Psoas muscle (tissue), 8 donors: ENCODE results near the gene ACTR8. TPM values are rescaled to one million over a fixed set of nuclear protein-coding genes. Genes with fewer than 3 reads are reported as not detected.

Experiments used
- ATAC-seq, 4 donors: fragments of 200-7000 bp; cut with Tn5 transposase; one replicate each; pipeline ENCODE4 v1.9.1; 2020; ENCODE audit warnings: moderate library complexity in 3 of 4, mild to moderate bottlenecking in 2 of 4
- DNase-seq, 2 donors: peaks; one replicate each; pipeline ENCODE4 v3.0.0-alpha.2; 2020
- H3K27ac ChIP-seq: fragments of 200-600 bp; one replicate; pipeline ENCODE4 v1.8.0; 2022
- H3K27me3 ChIP-seq, 3 donors: fragments of 200-600 bp in 1 of 3; one replicate each; pipeline versions ENCODE4 v1.6.1 to v1.8.0; 2013 to 2022; ENCODE audit warnings: low read length in 2 of 3, mild to moderate bottlenecking in 2 of 3, moderate library complexity in 1 of 3; ENCODE audit not compliant: insufficient read depth in 3 of 3
- H3K36me3 ChIP-seq, 2 donors: fragments of 200-600 bp in 1 of 2; one replicate each; pipeline versions ENCODE4 v1.6.1 to v1.8.0; 2013 to 2022; ENCODE audit warnings: low read depth in 1 of 2, mild to moderate bottlenecking in 1 of 2, moderate library complexity in 1 of 2; ENCODE audit not compliant: insufficient read depth in 1 of 2
- H3K4me1 ChIP-seq: fragments of 200-600 bp; one replicate; pipeline ENCODE4 v1.8.0; 2022
- H3K4me3 ChIP-seq: fragments of 200-600 bp; one replicate; pipeline ENCODE4 v1.8.0; 2022; ENCODE audit warnings: mild to moderate bottlenecking
- H3K9me3 ChIP-seq: fragments of 200-600 bp; one replicate; pipeline ENCODE4 v1.8.0; 2022
- CTCF ChIP-seq: fragments of 200-600 bp; IDR thresholded peaks from one replicate; pipeline ENCODE4 v1.8.0; 2022; ENCODE audit warnings: antibody characterized with exemption
- WGBS, 3 donors: extraction: QIAGEN DNeasy Blood & Tissue Kit; methylation state at CpG; one replicate each; pipeline versions ENCODE4 v1.1.6 to v1.1.7; 2013; 5-methylcytosine and 5-hydroxymethylcytosine counted together
- intact Hi-C, 2 donors: fragments of 100-400 bp; cut with DNase I; formaldehyde crosslinking; loops; one replicate each; pipeline versions ENCODE4 v1.11.0 to v1.14.2; 2022
- polyA plus RNA-seq, 3 donors: library from polyadenylated mRNA; stranded (reverse); fragments of 200-250 nt; gene quantifications; one replicate each; pipeline ENCODE4 v1.2.3, GENCODE V29; 2013
- total RNA-seq, 4 donors: library from RNA; stranded (reverse); fragmentation: NEBNext Ultra II Directional in 2 of 4; extraction: Animal tissue kit (Norgen Biotek cat#: 25700) in 2 of 4; gene quantifications; one replicate each; pipeline versions ENCODE4 v1.2.1 to v1.2.4, GENCODE V29; 2021 to 2023
- donor health status: healthy with polysubstance abuse.
- donor health status: DM: no; HTN: no; CAD: no; lungs with moderate emphysema.
- donor health status: Bipolar disorder and iron deficiency.
- donor health status: healthy.
- donor health status: DM: yes; HTN: yes; CAD: no.
- donor health status: DM: no; HTN: no; CAD: no.
- donor health status: DM: no; HTN: no; CAD: no.
- donor health status: DM: yes; HTN: yes; CAD: no.

ACTR8 gene
- total and polyA plus RNA-seq, 7 donors = 8.9 to 24.3 (median 15.2) TPM

- no peaks in the 10 kb centered on the region for H3K9me3 ChIP-seq
- no peak for DNase-seq
- ATAC-seq = no peak
- H3K4me1 ChIP-seq = peaks cover 4% of the 10 kb centered on the region
- no peak overlapping the region for H3K4me3 ChIP-seq
- no peak for TF ChIP-seq CTCF
- peaks cover 0 to 5% of the 10 kb centered on the region in 2 donors for H3K36me3 ChIP-seq
- no peaks in the 10 kb centered on the region for H3K27me3 ChIP-seq
- H3K27ac ChIP-seq = no peak overlapping the region
- 96 to 97% (median 97%) methylated on average over 7 of the region's 7 CpGs for WGBS, 3 donors
- intact Hi-C loops = loop anchor here in 1 of 2 donors (5.0 kb wide), 1 partner anchor 32 kb away; the partner anchor contains the start of gene ACTR8
Measured at GRCh38 chr3:53849916-53850315, 32.0 kb downstream of the ACTR8 start.

- H3K27me3 ChIP-seq = no peaks in the 10 kb centered on the region
- intact Hi-C loops = loop anchor here in 1 of 2 donors (5.0 kb wide), 1 partner anchor 35 kb away; the partner anchor contains the start of gene ACTR8
- peak overlapping the region; percentile 89 for H3K4me3 ChIP-seq
- peaks cover 4% of the 10 kb centered on the region for H3K4me1 ChIP-seq
- TF ChIP-seq CTCF = no peak
- H3K27ac ChIP-seq = no peak overlapping the region
- ATAC-seq (no peak), DNase-seq (no peak)
- peaks cover 0 to under 1% of the 10 kb centered on the region in 2 donors for H3K36me3 ChIP-seq
- WGBS, 3 donors = 49 to 63% (median 51%) methylated on average over 10 of the region's 10 CpGs
- no peaks in the 10 kb centered on the region for H3K9me3 ChIP-seq
Measured at GRCh38 chr3:53846851-53847155, 35.1 kb downstream of the ACTR8 start.

- peak within 1 kb of the TSS; percentile 86 for H3K27ac ChIP-seq
- intact Hi-C loops = loop anchor here in 1 of 2 donors (5.0 kb wide), 1 partner anchor 36 kb away; the partner anchor contains the start of gene ACTR8
- H3K27me3 ChIP-seq = no peaks in the 10 kb centered on the region
- peak; percentile 83 to 92 (median 90) for ATAC-seq
- DNase-seq = peak; percentile 62 to 80
- no peaks in the 10 kb centered on the region for H3K9me3 ChIP-seq
- no peaks in the 10 kb centered on the region for H3K36me3 ChIP-seq
- H3K4me3 ChIP-seq = peak within 1 kb of the TSS; percentile 89
- H3K4me1 ChIP-seq = peaks cover 4% of the 10 kb centered on the region
- no peak for TF ChIP-seq CTCF
- 2 to 3% (median 2%) methylated on average over 51 to 91 of the region's 91 CpGs for WGBS, 3 donors
Measured at GRCh38 chr3:53846134-53846850, 35.7 kb downstream of the ACTR8 start, which contains the start of the genes CHDH and IL17RB. CHDH (minus strand) TSS chr3:53846419; CDS start chr3:53824008, 22,411 bp downstream. IL17RB (plus strand) TSS chr3:53846568; CDS start chr3:53846589, 21 bp downstream.

- no peak for TF ChIP-seq CTCF
- Histone ChIP-seq H3K27me3 (no peaks in the 10 kb centered on the region), H3K36me3 (no peaks in the 10 kb centered on the region), H3K4me1 (peaks cover 4% of the 10 kb centered on the region), H3K9me3 (no peaks in the 10 kb centered on the region), H3K4me3 (peak overlapping the region; percentile 89), H3K27ac (peak overlapping the region; percentile 86)
- intact Hi-C loops = loop anchor here in 1 of 2 donors (5.0 kb wide), 1 partner anchor 36 kb away; the partner anchor contains the start of gene ACTR8
- 1 to 2% (median 1%) methylated on average over 19 to 34 of the region's 34 CpGs for WGBS, 3 donors
- ATAC-seq = no peak
- no peak for DNase-seq
Measured at GRCh38 chr3:53845881-53846133, 36.1 kb downstream of the ACTR8 start.
